ENCODE results near the gene RALGAPA2.

RALGAPA2 gene

DNA sequence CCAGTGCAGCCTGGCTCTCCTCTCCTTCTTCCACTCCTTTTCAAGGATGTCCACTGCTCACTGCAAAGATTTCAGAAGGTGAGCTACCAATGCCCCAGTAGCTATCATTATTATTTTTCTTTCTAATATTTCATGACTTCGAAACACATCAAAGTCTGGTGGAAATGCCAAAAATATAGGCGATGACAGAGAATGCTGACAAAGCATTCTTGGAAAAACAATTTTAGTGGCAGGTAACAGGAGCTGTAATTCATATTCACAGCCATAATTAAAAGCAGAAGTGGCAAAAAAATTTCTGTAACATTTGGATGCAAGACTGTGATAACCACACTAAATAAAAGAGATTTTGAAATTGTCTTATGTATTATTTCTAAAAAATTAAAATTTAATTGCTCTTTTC is 133.6 kb downstream of the RALGAPA2 start:
- Histone ChIP-seq H3K79me2 (ENCODE audit: insufficient read depth, low read length) (no peaks in the 10 kb centered on the region), H3K4me1 (ENCODE audit: insufficient read depth, low read length, poor library complexity, severe bottlenecking) (peaks cover 8% of the 10 kb centered on the region), H3K9me2 (replicated peaks; ENCODE audit: low read depth, low read length) (no peaks in the 10 kb centered on the region), H3K27me3 (ENCODE audit: insufficient read depth, low read length, poor library complexity, severe bottlenecking) (no peaks in the 10 kb centered on the region), H3K4me3 (ENCODE audit: low read length, poor library complexity, severe bottlenecking) (no peak overlapping the region), H3K36me3 (ENCODE audit: insufficient read depth, low read length) (peaks cover 18% of the 10 kb centered on the region; the same call in 1 of the 2 replicates), H3K9ac (ENCODE audit: low read depth, low read length, poor library complexity, severe bottlenecking) (no peak overlapping the region), H4K20me1 (ENCODE audit: insufficient read depth, low read length, poor library complexity, severe bottlenecking) (no peaks in the 10 kb centered on the region), H3F3A (ENCODE audit: low read depth) (no peaks in the 10 kb centered on the region), H2AFZ (ENCODE audit: low read length) (no peak overlapping the region), H3K4me2 (ENCODE audit: low read depth, low read length, poor library complexity, severe bottlenecking) (no peak overlapping the region), H3K9me3 (ENCODE audit: insufficient read depth, low read depth, low read length) (no peaks in the 10 kb centered on the region)
- TF ChIP-seq, protein P1, sequence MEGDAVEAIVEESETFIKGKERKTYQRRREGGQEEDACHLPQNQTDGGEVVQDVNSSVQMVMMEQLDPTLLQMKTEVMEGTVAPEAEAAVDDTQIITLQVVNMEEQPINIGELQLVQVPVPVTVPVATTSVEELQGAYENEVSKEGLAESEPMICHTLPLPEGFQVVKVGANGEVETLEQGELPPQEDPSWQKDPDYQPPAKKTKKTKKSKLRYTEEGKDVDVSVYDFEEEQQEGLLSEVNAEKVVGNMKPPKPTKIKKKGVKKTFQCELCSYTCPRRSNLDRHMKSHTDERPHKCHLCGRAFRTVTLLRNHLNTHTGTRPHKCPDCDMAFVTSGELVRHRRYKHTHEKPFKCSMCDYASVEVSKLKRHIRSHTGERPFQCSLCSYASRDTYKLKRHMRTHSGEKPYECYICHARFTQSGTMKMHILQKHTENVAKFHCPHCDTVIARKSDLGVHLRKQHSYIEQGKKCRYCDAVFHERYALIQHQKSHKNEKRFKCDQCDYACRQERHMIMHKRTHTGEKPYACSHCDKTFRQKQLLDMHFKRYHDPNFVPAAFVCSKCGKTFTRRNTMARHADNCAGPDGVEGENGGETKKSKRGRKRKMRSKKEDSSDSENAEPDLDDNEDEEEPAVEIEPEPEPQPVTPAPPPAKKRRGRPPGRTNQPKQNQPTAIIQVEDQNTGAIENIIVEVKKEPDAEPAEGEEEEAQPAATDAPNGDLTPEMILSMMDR (conservative IDR thresholded peaks at IDR 0.05; ENCODE audit: low read length), result no peak
- TF ChIP-seq EZH2phosphoT487 (IDR thresholded peaks at IDR 0.05; ENCODE audit: borderline replicate concordance), result no peak

DNA sequence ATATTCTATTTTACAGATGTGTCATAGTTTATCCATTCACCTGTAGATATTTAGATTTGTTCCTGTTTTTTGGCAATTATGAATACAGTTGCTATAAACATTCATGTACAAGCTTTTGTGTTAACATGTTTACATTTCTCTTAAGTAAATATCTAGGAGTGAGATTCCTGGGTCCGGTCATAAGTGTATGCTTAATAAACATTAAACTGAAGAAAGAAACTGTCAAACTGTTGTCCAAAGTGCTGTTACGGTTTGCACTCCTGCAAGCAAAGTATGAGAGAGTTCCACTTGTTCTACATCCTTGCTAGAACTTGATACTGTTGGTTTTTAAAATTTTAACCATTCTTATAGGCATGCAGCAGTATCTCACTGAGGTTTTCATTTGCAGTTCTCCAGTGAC is 138.6 kb downstream of the RALGAPA2 start:
- H3K79me2 ChIP-seq (ENCODE audit: insufficient read depth, low read length), result no peaks in the 10 kb centered on the region
- H3K4me1 ChIP-seq (ENCODE audit: insufficient read depth, low read length, poor library complexity, severe bottlenecking), result no peaks in the 10 kb centered on the region
- no peaks in the 10 kb centered on the region for H3K27me3 ChIP-seq (ENCODE audit: insufficient read depth, low read length, poor library complexity, severe bottlenecking)
- no peak overlapping the region for H3K4me3 ChIP-seq (ENCODE audit: low read length, poor library complexity, severe bottlenecking)
- no peaks in the 10 kb centered on the region for H3K9me2 ChIP-seq (replicated peaks; ENCODE audit: low read depth, low read length)
- peaks cover 4% of the 10 kb centered on the region; the same call in 1 of the 2 replicates for H3K36me3 ChIP-seq (ENCODE audit: insufficient read depth, low read length)
- TF ChIP-seq, protein P1 (conservative IDR thresholded peaks at IDR 0.05; ENCODE audit: low read length), result no peak
- TF ChIP-seq EZH2phosphoT487 (IDR thresholded peaks at IDR 0.05; ENCODE audit: borderline replicate concordance), result no peak
- H3F3A ChIP-seq (ENCODE audit: low read depth), result no peaks in the 10 kb centered on the region
- no peak overlapping the region for H3K4me2 ChIP-seq (ENCODE audit: low read depth, low read length, poor library complexity, severe bottlenecking)
- no peak overlapping the region for H3K9ac ChIP-seq (ENCODE audit: low read depth, low read length, poor library complexity, severe bottlenecking)
- H3K9me3 ChIP-seq (ENCODE audit: insufficient read depth, low read depth, low read length), result no peaks in the 10 kb centered on the region
- no peak overlapping the region for H2AFZ ChIP-seq (ENCODE audit: low read length)
- H4K20me1 ChIP-seq (ENCODE audit: insufficient read depth, low read length, poor library complexity, severe bottlenecking), result no peaks in the 10 kb centered on the region

DNA sequence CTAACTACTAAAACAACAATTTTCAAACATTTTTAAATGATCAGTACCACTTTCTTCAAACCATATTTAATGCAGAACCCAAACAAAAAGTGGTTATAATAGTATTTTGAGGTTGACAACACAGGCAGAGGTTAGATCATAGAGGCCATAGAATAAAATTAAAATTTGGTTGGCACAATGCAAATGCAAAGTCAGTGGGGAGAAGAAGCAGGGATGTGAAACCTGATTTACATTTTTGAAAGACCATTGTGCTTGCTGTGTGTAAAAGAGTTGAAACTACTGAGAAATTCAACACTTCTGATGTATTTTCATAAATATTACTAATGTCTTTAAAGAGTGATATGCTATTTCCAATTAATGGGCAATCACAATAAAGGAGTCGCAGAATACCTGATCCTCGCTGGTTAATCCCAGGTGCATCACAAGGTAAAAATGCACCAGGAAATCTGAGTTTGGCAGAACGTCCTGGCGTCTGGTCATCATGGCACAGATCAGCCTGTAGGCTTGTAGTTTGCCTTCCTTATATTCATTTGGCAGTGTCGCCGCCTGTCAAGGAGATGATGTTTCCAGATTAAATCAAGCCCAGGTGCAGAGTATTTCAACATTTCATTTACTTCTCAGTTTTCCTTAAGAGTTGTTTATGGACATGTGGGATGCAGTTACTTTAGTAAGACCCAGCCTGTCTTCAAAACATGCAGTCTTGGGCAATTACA is 141.2 kb downstream of the RALGAPA2 start:
- Histone ChIP-seq H3K9me3 (ENCODE audit: insufficient read depth, low read depth, low read length) (no peaks in the 10 kb centered on the region), H3K4me3 (ENCODE audit: low read length, poor library complexity, severe bottlenecking) (no peak overlapping the region), H3K79me2 (ENCODE audit: insufficient read depth, low read length) (no peaks in the 10 kb centered on the region), H3K27me3 (ENCODE audit: insufficient read depth, low read length, poor library complexity, severe bottlenecking) (no peaks in the 10 kb centered on the region), H4K20me1 (ENCODE audit: insufficient read depth, low read length, poor library complexity, severe bottlenecking) (no peaks in the 10 kb centered on the region), H2AFZ (ENCODE audit: low read length) (no peak overlapping the region), H3K9ac (ENCODE audit: low read depth, low read length, poor library complexity, severe bottlenecking) (no peak overlapping the region), H3F3A (ENCODE audit: low read depth) (no peaks in the 10 kb centered on the region), H3K36me3 (ENCODE audit: insufficient read depth, low read length) (peaks cover 4% of the 10 kb centered on the region; the same call in 1 of the 2 replicates), H3K4me1 (ENCODE audit: insufficient read depth, low read length, poor library complexity, severe bottlenecking) (no peaks in the 10 kb centered on the region), H3K9me2 (replicated peaks; ENCODE audit: low read depth, low read length) (no peaks in the 10 kb centered on the region), H3K4me2 (ENCODE audit: low read depth, low read length, poor library complexity, severe bottlenecking) (no peak overlapping the region)
- no peak for TF ChIP-seq EZH2phosphoT487 (IDR thresholded peaks at IDR 0.05; ENCODE audit: borderline replicate concordance)
- TF ChIP-seq, protein P1 (conservative IDR thresholded peaks at IDR 0.05; ENCODE audit: low read length), result no peak
